Measurements from ENCODE around the gene PAAF1. TPM values are rescaled to one million over a fixed set of nuclear protein-coding genes. Genes with fewer than 3 reads are reported as not detected.

The PAAF1 gene
- total RNA-seq, 1 experiment from 2014 or later, result 21.6 TPM

DNA sequence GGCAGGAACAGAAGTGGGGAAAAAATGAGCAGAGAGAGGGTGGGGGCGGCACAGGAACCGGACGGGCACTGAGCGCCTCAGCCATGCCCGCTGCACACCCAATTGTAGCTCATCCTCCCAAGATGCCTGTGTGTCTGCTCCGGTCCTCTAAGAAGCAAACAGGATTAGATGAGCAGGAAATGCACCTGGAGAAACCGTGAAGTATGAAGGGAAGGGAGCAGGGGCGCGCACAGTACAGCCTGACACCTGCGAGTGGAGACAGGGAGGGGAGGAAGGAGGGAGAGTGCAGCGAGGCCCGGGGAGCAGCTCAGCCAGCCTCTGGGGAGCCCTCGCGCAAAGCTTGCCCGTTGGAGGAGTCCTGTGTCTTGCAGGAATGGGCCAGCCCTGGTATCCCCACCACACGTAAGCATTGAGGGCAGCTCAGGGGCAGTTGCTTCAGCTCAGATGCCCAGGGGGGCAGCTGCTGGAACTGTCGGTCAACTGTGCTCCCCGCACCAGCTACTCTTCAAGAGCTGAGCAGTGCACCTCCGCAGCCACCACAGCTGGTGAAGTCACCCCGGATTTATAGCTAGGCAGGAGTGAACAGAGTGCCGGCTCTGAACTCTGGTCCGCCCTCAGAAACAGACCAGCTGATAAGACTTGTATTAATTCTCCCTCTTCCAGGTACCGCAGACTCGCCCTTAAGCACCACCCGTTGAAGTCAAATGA lies 81.0 kb downstream of the PAAF1 start:
- ChIA-PET CTCF (interaction anchor here (0.7 kb wide), 1 partner anchor 34 kb away, joined by 3 read pairs; no protein-coding TSS in a partner anchor), POLR2A (no interaction called here)
- H3K4me3 Mint-ChIP-seq (ENCODE audit: unreplicated experiment), result no peak overlapping the region
- no peaks in the 10 kb centered on the region for H3K9me3 Mint-ChIP-seq (ENCODE audit: unreplicated experiment)
- H3K4me1 Mint-ChIP-seq (ENCODE audit: insufficient read depth, unreplicated experiment), result peaks cover 8% of the 10 kb centered on the region
- DNase-seq (ENCODE audit: unreplicated experiment), result no peak
- H3K27me3 Mint-ChIP-seq (ENCODE audit: insufficient read depth, unreplicated experiment), result no peaks in the 10 kb centered on the region
- TF ChIP-seq, protein P1, sequence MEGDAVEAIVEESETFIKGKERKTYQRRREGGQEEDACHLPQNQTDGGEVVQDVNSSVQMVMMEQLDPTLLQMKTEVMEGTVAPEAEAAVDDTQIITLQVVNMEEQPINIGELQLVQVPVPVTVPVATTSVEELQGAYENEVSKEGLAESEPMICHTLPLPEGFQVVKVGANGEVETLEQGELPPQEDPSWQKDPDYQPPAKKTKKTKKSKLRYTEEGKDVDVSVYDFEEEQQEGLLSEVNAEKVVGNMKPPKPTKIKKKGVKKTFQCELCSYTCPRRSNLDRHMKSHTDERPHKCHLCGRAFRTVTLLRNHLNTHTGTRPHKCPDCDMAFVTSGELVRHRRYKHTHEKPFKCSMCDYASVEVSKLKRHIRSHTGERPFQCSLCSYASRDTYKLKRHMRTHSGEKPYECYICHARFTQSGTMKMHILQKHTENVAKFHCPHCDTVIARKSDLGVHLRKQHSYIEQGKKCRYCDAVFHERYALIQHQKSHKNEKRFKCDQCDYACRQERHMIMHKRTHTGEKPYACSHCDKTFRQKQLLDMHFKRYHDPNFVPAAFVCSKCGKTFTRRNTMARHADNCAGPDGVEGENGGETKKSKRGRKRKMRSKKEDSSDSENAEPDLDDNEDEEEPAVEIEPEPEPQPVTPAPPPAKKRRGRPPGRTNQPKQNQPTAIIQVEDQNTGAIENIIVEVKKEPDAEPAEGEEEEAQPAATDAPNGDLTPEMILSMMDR (IDR thresholded peaks at IDR 0.05; ENCODE audit: unreplicated experiment), result no peak
- no peak overlapping the region for H3K27ac Mint-ChIP-seq (ENCODE audit: low read depth, unreplicated experiment)
- H3K36me3 Mint-ChIP-seq (ENCODE audit: insufficient read depth, unreplicated experiment), result no peaks in the 10 kb centered on the region
- intact Hi-C loops (cut with micrococcal nuclease), result no loop called here
- no TSS peak for BruUV-seq (replicated peaks)

- Mint-ChIP-seq H3K9me3 (ENCODE audit: unreplicated experiment) (no peaks in the 10 kb centered on the region), H3K4me3 (ENCODE audit: unreplicated experiment) (no peak overlapping the region), H3K4me1 (ENCODE audit: insufficient read depth, unreplicated experiment) (peaks cover 8% of the 10 kb centered on the region), H3K36me3 (ENCODE audit: insufficient read depth, unreplicated experiment) (no peaks in the 10 kb centered on the region), H3K27me3 (ENCODE audit: insufficient read depth, unreplicated experiment) (no peaks in the 10 kb centered on the region), H3K27ac (ENCODE audit: low read depth, unreplicated experiment) (no peak overlapping the region)
- CTCF ChIA-PET, result interaction anchor here (0.8 kb wide), 1 partner anchor 21 kb away, joined by 3 read pairs; no protein-coding TSS in a partner anchor
- intact Hi-C loops (cut with micrococcal nuclease), result no loop called here
- POLR2A ChIA-PET, result no interaction called here
- DNase-seq (ENCODE audit: unreplicated experiment), result no peak
- BruUV-seq (replicated peaks), result no TSS peak
- TF ChIP-seq, protein P1 (IDR thresholded peaks at IDR 0.05; ENCODE audit: unreplicated experiment), result no peak
These were observed 81.8 kb downstream of the PAAF1 start for GRCh38 chr11:73958521-73959141.

DNA sequence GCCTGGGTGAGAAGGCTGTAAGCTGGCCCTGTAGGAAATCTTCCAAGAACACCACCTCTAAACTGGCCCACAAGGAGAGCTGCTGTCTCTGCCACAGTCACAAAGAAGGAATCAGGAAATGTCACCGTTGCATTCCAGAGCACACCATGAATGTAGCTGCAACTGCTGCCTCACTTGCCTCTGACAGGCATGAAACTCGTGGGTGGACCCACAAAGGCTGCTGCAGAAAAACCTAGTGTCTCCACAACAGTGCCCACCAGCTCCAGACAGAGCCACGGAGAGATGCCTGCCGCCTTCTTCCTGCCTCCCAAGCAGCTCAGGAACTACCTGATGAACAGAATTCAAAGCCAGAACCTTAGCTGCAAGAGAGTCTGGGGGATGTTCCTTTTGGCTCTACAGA lies 84.5 kb downstream of the PAAF1 start:
- Mint-ChIP-seq H3K36me3 (ENCODE audit: insufficient read depth, unreplicated experiment) (no peaks in the 10 kb centered on the region), H3K9me3 (ENCODE audit: unreplicated experiment) (no peaks in the 10 kb centered on the region), H3K4me3 (ENCODE audit: unreplicated experiment) (no peak overlapping the region), H3K4me1 (ENCODE audit: insufficient read depth, unreplicated experiment) (peaks cover 9% of the 10 kb centered on the region), H3K27me3 (ENCODE audit: insufficient read depth, unreplicated experiment) (peaks cover 8% of the 10 kb centered on the region), H3K27ac (ENCODE audit: low read depth, unreplicated experiment) (no peak overlapping the region)
- intact Hi-C loops (cut with micrococcal nuclease), result loop anchor here (5.0 kb wide), 1 partner anchor 611 kb away; no protein-coding TSS in a partner anchor
- TF ChIP-seq, protein P1 (IDR thresholded peaks at IDR 0.05; ENCODE audit: unreplicated experiment), result no peak
- ChIA-PET POLR2A (no interaction called here), CTCF (interaction anchor here (0.5 to 0.8 kb wide), 4 partner anchors 13 to 609 kb away, joined by 3 to 4 read pairs (median 3); no protein-coding TSS in a partner anchor)
- no TSS peak for BruUV-seq (replicated peaks)
- DNase-seq (ENCODE audit: unreplicated experiment), result no peak

DNA sequence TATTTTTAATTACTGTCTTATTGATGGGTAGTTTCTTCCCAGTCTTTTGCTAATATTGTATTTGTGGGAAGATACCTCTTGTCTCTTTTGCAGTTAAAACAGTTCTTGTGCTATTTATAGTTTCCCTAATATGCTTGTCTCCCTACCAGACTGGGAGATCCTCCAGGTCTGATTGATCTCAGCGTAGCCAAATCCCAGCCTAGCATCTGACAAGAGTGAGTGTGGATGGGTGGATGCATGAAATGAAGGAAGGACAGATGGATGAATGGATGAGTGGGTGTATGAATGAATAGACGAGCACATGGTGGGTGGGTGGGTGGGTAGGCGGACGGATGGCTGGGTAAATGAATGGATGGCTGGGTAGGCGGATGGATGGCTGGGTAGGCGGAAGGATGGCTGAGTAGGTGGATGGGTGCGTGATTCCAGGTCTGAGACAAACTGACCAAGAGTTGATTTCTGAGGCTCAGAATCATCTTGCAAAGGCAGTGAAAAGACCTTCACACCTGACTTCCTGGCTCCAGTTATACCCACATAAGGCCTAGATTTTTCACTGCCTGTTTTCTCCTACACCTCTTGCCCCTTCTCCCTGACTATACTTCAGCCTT lies 85.4 kb downstream of the PAAF1 start:
- H3K4me1 Mint-ChIP-seq (ENCODE audit: insufficient read depth, unreplicated experiment), result peaks cover 7% of the 10 kb centered on the region
- no TSS peak for BruUV-seq (replicated peaks)
- peaks cover 8% of the 10 kb centered on the region for H3K27me3 Mint-ChIP-seq (ENCODE audit: insufficient read depth, unreplicated experiment)
- DNase-seq (ENCODE audit: unreplicated experiment), result no peak
- CTCF ChIA-PET, result interaction anchor here (0.6 to 0.7 kb wide), 2 partner anchors 51 to 61 kb away, joined by 4 read pairs; no protein-coding TSS in a partner anchor
- no peak overlapping the region for H3K4me3 Mint-ChIP-seq (ENCODE audit: unreplicated experiment)
- H3K36me3 Mint-ChIP-seq (ENCODE audit: insufficient read depth, unreplicated experiment), result no peaks in the 10 kb centered on the region
- POLR2A ChIA-PET, result no interaction called here
- no peak overlapping the region for H3K27ac Mint-ChIP-seq (ENCODE audit: low read depth, unreplicated experiment)
- TF ChIP-seq, protein P1 (IDR thresholded peaks at IDR 0.05; ENCODE audit: unreplicated experiment), result no peak
- H3K9me3 Mint-ChIP-seq (ENCODE audit: unreplicated experiment), result no peaks in the 10 kb centered on the region
- intact Hi-C loops (cut with micrococcal nuclease), result loop anchor here (5.0 kb wide), 1 partner anchor 610 kb away; no protein-coding TSS in a partner anchor
